Measurements from ENCODE around the gene DUSP18. TPM values are rescaled to one million over a fixed set of nuclear protein-coding genes. Genes with fewer than 3 reads are reported as not detected.

DUSP18 gene
- 4.2 and 5.4 TPM in 2 replicates for total RNA-seq

DNA sequence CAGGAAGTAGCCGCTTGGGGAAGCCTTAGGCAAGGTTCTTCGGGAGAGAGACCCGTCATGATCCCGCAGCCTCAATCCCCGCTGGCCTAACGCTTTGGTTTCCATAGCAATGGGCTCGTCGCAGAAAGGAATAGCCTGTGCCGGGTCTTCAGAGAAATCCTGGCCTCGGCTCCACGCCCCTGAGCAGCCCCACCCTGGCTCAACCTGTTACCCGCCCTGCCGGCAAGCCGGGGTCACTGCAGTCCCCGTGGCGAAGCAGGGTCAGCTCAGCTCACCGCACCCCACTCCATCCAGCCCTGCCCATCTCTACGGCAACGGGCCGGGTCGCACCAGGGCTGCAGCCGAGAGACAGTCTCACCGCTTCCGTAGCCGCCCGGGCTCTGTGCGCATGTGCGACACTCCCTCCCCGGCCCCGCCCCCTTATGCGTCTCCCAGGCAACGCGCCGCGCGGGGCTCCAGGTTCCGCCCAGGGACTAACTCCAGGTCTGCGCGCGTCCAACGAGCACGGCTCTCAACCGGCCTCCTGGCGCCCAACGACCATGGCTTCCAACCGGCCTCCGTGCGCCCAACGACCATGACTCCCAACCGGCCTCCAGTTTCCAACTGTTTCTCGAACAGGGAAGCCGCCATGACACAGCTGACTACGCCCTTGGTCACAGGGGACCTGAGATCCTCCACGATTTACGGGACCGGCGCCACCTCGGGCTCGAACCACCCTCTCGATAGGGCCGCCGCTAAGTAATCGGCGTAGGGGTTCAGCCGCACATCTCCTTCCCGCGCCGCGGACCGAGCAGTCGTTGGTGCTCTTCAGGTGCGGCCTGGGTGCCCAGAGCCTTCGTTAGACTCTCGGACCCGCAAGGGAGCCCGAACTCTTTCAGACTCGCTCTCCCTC, at the start of gene DUSP18:
Gene DUSP18 (minus strand): TSS at position 382 of the 892 bp plus-strand sequence. CDS start 3,872 bp downstream, outside the sequence.

DNA sequence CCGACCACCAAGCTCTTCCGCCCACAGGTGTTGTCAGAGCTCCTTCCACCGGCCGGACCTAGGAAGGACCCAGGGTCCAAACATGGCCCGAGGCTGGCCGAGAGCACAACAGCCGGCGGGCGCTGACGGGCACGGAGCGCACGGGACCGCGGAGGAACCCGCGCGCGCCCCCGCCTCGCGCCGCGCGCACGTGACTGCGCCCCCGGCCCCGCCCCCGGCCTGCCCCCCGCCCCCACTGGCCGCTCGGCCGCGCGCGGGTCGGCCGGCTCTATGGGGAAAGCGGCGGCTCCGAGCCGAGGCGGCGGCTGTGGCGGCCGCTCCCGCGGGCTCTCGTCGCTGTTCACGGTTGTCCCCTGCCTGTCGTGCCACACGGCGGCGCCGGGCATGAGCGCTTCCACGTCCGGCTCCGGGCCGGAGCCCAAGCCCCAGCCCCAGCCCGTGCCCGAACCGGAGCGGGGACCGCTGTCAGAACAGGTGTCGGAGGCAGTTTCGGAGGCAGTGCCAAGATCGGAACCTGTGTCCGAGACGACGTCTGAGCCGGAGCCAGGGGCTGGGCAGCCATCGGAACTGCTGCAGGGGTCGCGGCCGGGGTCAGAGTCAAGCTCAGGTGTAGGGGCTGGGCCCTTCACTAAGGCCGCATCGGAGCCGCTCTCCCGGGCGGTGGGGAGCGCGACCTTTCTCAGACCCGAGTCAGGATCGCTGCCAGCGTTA, 27.1 kb upstream of the DUSP18 start, which contains the start of gene OSBP2:
Gene OSBP2 (plus strand): TSS at position 235 of the 711 bp plus-strand sequence. CDS start 36 bp downstream, at position 271.

DNA sequence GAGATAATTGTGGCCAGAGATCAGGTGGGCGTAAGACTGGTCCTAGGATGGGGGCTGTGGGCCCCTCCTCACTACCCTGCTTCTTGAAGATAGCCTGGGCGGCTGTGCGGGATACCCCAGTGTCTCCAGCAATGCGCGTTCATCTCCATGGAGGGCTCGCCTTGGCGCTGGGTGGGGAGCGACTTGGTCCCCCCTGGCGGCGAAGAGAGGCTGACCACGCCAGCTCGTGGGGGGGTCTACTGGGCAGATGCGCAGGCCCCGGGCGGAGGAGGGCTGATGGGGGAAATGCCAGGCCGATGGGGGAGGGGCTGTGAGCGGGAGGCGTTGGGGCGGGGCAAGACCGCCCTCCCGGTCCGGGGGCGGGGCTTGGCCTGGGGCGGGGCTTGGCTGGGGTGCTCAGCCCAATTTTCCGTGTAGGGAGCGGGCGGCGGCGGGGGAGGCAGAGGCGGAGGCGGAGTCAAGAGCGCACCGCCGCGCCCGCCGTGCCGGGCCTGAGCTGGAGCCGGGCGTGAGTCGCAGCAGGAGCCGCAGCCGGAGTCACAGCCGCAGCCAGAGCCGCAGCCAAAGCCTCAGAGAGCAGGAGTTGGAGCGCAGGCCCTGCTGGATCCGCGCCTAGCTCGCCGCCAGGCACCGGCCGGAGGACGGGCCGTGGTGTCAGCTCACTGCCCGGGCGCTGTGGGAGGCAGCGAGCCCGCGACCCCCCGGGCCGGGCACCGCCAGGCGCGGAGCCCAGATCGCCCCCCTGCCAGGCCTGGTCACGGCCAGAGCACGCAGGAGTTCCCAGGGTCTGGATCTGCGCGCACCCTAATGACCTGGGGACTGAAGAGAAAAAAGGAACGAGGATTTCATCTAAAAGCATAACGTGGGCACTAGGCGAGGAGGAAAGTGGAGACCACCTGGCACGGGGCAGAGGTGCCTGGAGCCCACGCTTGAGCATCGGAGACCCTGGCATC, 32.1 kb downstream of the DUSP18 start, which contains the start of gene SLC35E4:
Gene SLC35E4 (plus strand): TSS at position 509 of the 953 bp plus-strand sequence. CDS start 670 bp downstream, outside the sequence.

Other genes with a start within 250 kb of the DUSP18 start
- gene MTFP1, start 242.1 kb downstream of the DUSP18 start, total RNA-seq: 6.4 and 14.3 TPM in 2 replicates
- gene SEC14L3, start 195.9 kb downstream of the DUSP18 start, total RNA-seq: not detected in 2 replicates
- gene SEC14L4, start 162.2 kb downstream of the DUSP18 start, total RNA-seq: 0.15 TPM in 1 of 2 replicates, not detected in the other
- 0.25 TPM in 1 of 2 replicates, not detected in the other for gene SEC14L6, start 121.1 kb downstream of the DUSP18 start, total RNA-seq
- gene GAL3ST1, start 93.2 kb downstream of the DUSP18 start, total RNA-seq: 0.49 and 0.56 TPM in 2 replicates
- gene PES1, start 76.0 kb downstream of the DUSP18 start, total RNA-seq: 54.9 and 56.1 TPM in 2 replicates
- 9.3 and 9.6 TPM in 2 replicates for gene TCN2, start 60.7 kb downstream of the DUSP18 start, total RNA-seq
- gene SLC35E4, start 32.1 kb downstream of the DUSP18 start, total RNA-seq: 6.1 and 6.6 TPM in 2 replicates
- gene OSBP2, start 27.0 kb upstream of the DUSP18 start, total RNA-seq: 0.44 and 0.81 TPM in 2 replicates

Measured in cardiac ventricle fibroblast (primary cell).